ENCODE results near the gene ASAP2. TPM values are rescaled to one million over a fixed set of nuclear protein-coding genes. Genes with fewer than 3 reads are reported as not detected.

The ASAP2 gene
- polyA plus RNA-seq, 2 donors = 4.0 to 5.3 TPM

- Histone ChIP-seq H3K4me3 (ENCODE audit: low read depth in 1 of 2, low read length in 2 of 2) (no peak overlapping the region), H3K4me1 (ENCODE audit: control insufficient read depth in 2 of 2, insufficient read depth in 2 of 2, low read length in 1 of 2) (no peaks in the 10 kb centered on the region), H3K36me3 (ENCODE audit: control insufficient read depth in 2 of 2, insufficient read depth in 2 of 2, low read length in 1 of 2) (peaks cover 0 to 13% of the 10 kb centered on the region in 2 donors), H3K27me3 (ENCODE audit: control insufficient read depth in 1 of 2, insufficient read depth in 2 of 2, low read length in 2 of 2) (no peaks in the 10 kb centered on the region), H3K27ac (ENCODE audit: low read depth in 2 of 2, low read length in 1 of 2) (no peak overlapping the region), H3K9me3 (ENCODE audit: control insufficient read depth in 2 of 2, insufficient read depth in 1 of 2, low read depth in 1 of 2, low read length in 1 of 2) (no peaks in the 10 kb centered on the region)
- 83 to 85% methylated on average over 7 of the region's 7 CpGs for WGBS, 2 donors
Measured at GRCh38 chr2:9445089-9445488, 238.5 kb downstream of the ASAP2 start.

DNA sequence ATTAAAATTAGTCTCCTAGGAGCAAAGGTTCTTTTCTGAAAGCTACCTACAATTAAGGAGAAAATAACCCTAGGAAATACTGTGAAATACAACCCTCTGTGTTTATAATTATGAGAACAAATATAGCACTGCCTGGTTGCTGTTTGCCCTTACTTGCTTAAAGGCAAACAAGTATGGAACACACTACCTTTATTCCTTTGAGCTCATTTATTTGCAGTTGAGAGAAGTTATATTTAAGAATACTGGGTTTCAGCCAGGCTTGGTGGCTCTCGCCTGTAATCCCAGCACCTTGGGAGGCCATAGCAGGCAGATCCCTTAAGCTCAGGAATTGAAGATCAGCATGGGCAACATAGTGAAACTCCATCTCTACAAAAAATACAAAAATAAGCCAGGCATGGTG lies 244.6 kb downstream of the ASAP2 start:
- Histone ChIP-seq H3K27ac (ENCODE audit: low read depth in 2 of 2, low read length in 1 of 2) (no peak overlapping the region), H3K4me1 (ENCODE audit: control insufficient read depth in 2 of 2, insufficient read depth in 2 of 2, low read length in 1 of 2) (no peaks in the 10 kb centered on the region), H3K4me3 (ENCODE audit: low read depth in 1 of 2, low read length in 2 of 2) (no peak overlapping the region), H3K27me3 (ENCODE audit: control insufficient read depth in 1 of 2, insufficient read depth in 2 of 2, low read length in 2 of 2) (no peaks in the 10 kb centered on the region), H3K36me3 (ENCODE audit: control insufficient read depth in 2 of 2, insufficient read depth in 2 of 2, low read length in 1 of 2) (peaks cover 0 to 10% of the 10 kb centered on the region in 2 donors), H3K9me3 (ENCODE audit: control insufficient read depth in 2 of 2, insufficient read depth in 1 of 2, low read depth in 1 of 2, low read length in 1 of 2) (no peaks in the 10 kb centered on the region)
- 93 to 98% methylated on average over 1 of the region's 1 CpG for WGBS, 2 donors

Other genes starting within 250 kb of the ASAP2 start
- gene MBOAT2, start 203.1 kb upstream of the ASAP2 start, polyA plus RNA-seq = 10 to 100 TPM; 34.3 to 41.8 TPM
- gene ITGB1BP1, start 216.7 kb downstream of the ASAP2 start, polyA plus RNA-seq = 10 to 100 TPM; 47.9 to 48.3 TPM
- gene CPSF3, start 216.8 kb downstream of the ASAP2 start, polyA plus RNA-seq = 10 to 100 TPM; 11.9 to 17.6 TPM